ENCODE measurements around the gene ZFP36L1.
A peak's percentile ranks its signal among the peaks of the same experiment; 100 is the strongest.

ZFP36L1 gene

GRCh38 chr14:68790644-68791077, 2.2 kb downstream of the ZFP36L1 start:
- Histone ChIP-seq H3K27me3 (ENCODE audit: control insufficient read depth in 2 of 2, insufficient read depth in 2 of 2, low read length in 2 of 2) (no peaks in the 10 kb centered on the region), H3K36me3 (ENCODE audit: control insufficient read depth in 2 of 2, insufficient read depth in 2 of 2, low read length in 2 of 2) (peaks cover 28 to 30% of the 10 kb centered on the region in 2 donors), H3K9me3 (ENCODE audit: control insufficient read depth in 2 of 2, low read length in 2 of 2) (no peaks in the 10 kb centered on the region), H3K27ac (ENCODE audit: low read depth in 2 of 2, low read length in 2 of 2) (peak overlapping the region; percentile 100), H3K4me3 (ENCODE audit: low read length in 2 of 2) (peak overlapping the region; percentile 91 to 100), H3K4me1 (ENCODE audit: control insufficient read depth in 2 of 2, insufficient read depth in 2 of 2, low read length in 2 of 2) (peaks cover 20 to 22% of the 10 kb centered on the region in 2 donors), H3K9ac (ENCODE audit: low read depth in 1 of 2, low read length in 2 of 2) (peak overlapping the region; percentile 92 to 99)

- Histone ChIP-seq H3K4me3 (ENCODE audit: low read length in 2 of 2) (peak overlapping the region; percentile 91 to 100), H3K4me1 (ENCODE audit: control insufficient read depth in 2 of 2, insufficient read depth in 2 of 2, low read length in 2 of 2) (peaks cover 26% of the 10 kb centered on the region in 2 donors), H3K27me3 (ENCODE audit: control insufficient read depth in 2 of 2, insufficient read depth in 2 of 2, low read length in 2 of 2) (no peaks in the 10 kb centered on the region), H3K36me3 (ENCODE audit: control insufficient read depth in 2 of 2, insufficient read depth in 2 of 2, low read length in 2 of 2) (peaks cover 28 to 30% of the 10 kb centered on the region in 2 donors), H3K9ac (ENCODE audit: low read depth in 1 of 2, low read length in 2 of 2) (peak overlapping the region; percentile 92 to 99), H3K27ac (ENCODE audit: low read depth in 2 of 2, low read length in 2 of 2) (peak overlapping the region; percentile 100), H3K9me3 (ENCODE audit: control insufficient read depth in 2 of 2, low read length in 2 of 2) (no peaks in the 10 kb centered on the region)
Measured at GRCh38 chr14:68789821-68790643, 2.8 kb downstream of the ZFP36L1 start.

GRCh38 chr14:68788996-68789820, 3.7 kb downstream of the ZFP36L1 start:
- Histone ChIP-seq H3K27me3 (ENCODE audit: control insufficient read depth in 2 of 2, insufficient read depth in 2 of 2, low read length in 2 of 2) (no peaks in the 10 kb centered on the region), H3K9ac (ENCODE audit: low read depth in 1 of 2, low read length in 2 of 2) (peak overlapping the region; percentile 92 to 99), H3K9me3 (ENCODE audit: control insufficient read depth in 2 of 2, low read length in 2 of 2) (no peaks in the 10 kb centered on the region), H3K36me3 (ENCODE audit: control insufficient read depth in 2 of 2, insufficient read depth in 2 of 2, low read length in 2 of 2) (peaks cover 28 to 30% of the 10 kb centered on the region in 2 donors), H3K4me1 (ENCODE audit: control insufficient read depth in 2 of 2, insufficient read depth in 2 of 2, low read length in 2 of 2) (peaks cover 32 to 35% of the 10 kb centered on the region in 2 donors), H3K4me3 (ENCODE audit: low read length in 2 of 2) (peak overlapping the region; percentile 91 to 100), H3K27ac (ENCODE audit: low read depth in 2 of 2, low read length in 2 of 2) (peak overlapping the region; percentile 100)

- peaks cover 28 to 30% of the 10 kb centered on the region in 2 donors for H3K36me3 ChIP-seq (ENCODE audit: control insufficient read depth in 2 of 2, insufficient read depth in 2 of 2, low read length in 2 of 2)
- peak overlapping the region; percentile 91 to 100 for H3K4me3 ChIP-seq (ENCODE audit: low read length in 2 of 2)
- peak overlapping the region in 1 of 2 donors; percentile 99 for H3K9ac ChIP-seq (ENCODE audit: low read depth in 1 of 2, low read length in 2 of 2)
- peaks cover 35 to 42% of the 10 kb centered on the region in 2 donors for H3K4me1 ChIP-seq (ENCODE audit: control insufficient read depth in 2 of 2, insufficient read depth in 2 of 2, low read length in 2 of 2)
- H3K9me3 ChIP-seq (ENCODE audit: control insufficient read depth in 2 of 2, low read length in 2 of 2) = no peaks in the 10 kb centered on the region
- H3K27ac ChIP-seq (ENCODE audit: low read depth in 2 of 2, low read length in 2 of 2) = peak overlapping the region; percentile 100
- H3K27me3 ChIP-seq (ENCODE audit: control insufficient read depth in 2 of 2, insufficient read depth in 2 of 2, low read length in 2 of 2) = no peaks in the 10 kb centered on the region
Measured at GRCh38 chr14:68788275-68788995, 4.4 kb downstream of the ZFP36L1 start.

GRCh38 chr14:68787092-68787992, 5.5 kb downstream of the ZFP36L1 start:
- Histone ChIP-seq H3K27me3 (ENCODE audit: control insufficient read depth in 2 of 2, insufficient read depth in 2 of 2, low read length in 2 of 2) (no peaks in the 10 kb centered on the region), H3K9me3 (ENCODE audit: control insufficient read depth in 2 of 2, low read length in 2 of 2) (no peaks in the 10 kb centered on the region), H3K36me3 (ENCODE audit: control insufficient read depth in 2 of 2, insufficient read depth in 2 of 2, low read length in 2 of 2) (peaks cover 28 to 30% of the 10 kb centered on the region in 2 donors), H3K4me1 (ENCODE audit: control insufficient read depth in 2 of 2, insufficient read depth in 2 of 2, low read length in 2 of 2) (peaks cover 40 to 44% of the 10 kb centered on the region in 2 donors), H3K27ac (ENCODE audit: low read depth in 2 of 2, low read length in 2 of 2) (peak overlapping the region; percentile 90 to 93), H3K9ac (ENCODE audit: low read depth in 1 of 2, low read length in 2 of 2) (peak overlapping the region in 1 of 2 donors; percentile 36), H3K4me3 (ENCODE audit: low read length in 2 of 2) (no peak overlapping the region)

- Histone ChIP-seq H3K4me1 (ENCODE audit: control insufficient read depth in 2 of 2, insufficient read depth in 2 of 2, low read length in 2 of 2) (peaks cover 47 to 52% of the 10 kb centered on the region in 2 donors), H3K27me3 (ENCODE audit: control insufficient read depth in 2 of 2, insufficient read depth in 2 of 2, low read length in 2 of 2) (no peaks in the 10 kb centered on the region), H3K9me3 (ENCODE audit: control insufficient read depth in 2 of 2, low read length in 2 of 2) (no peaks in the 10 kb centered on the region), H3K9ac (ENCODE audit: low read depth in 1 of 2, low read length in 2 of 2) (peak overlapping the region; percentile 15 to 36), H3K36me3 (ENCODE audit: control insufficient read depth in 2 of 2, insufficient read depth in 2 of 2, low read length in 2 of 2) (peaks cover 24 to 29% of the 10 kb centered on the region in 2 donors), H3K27ac (ENCODE audit: low read depth in 2 of 2, low read length in 2 of 2) (peak overlapping the region; percentile 90 to 93), H3K4me3 (ENCODE audit: low read length in 2 of 2) (no peak overlapping the region)
Measured at GRCh38 chr14:68786491-68787091, 6.3 kb downstream of the ZFP36L1 start.

- Histone ChIP-seq H3K9ac (ENCODE audit: low read depth in 1 of 2, low read length in 2 of 2) (peak overlapping the region in 1 of 2 donors; percentile 15), H3K27me3 (ENCODE audit: control insufficient read depth in 2 of 2, insufficient read depth in 2 of 2, low read length in 2 of 2) (no peaks in the 10 kb centered on the region), H3K36me3 (ENCODE audit: control insufficient read depth in 2 of 2, insufficient read depth in 2 of 2, low read length in 2 of 2) (peaks cover 24 to 26% of the 10 kb centered on the region in 2 donors), H3K27ac (ENCODE audit: low read depth in 2 of 2, low read length in 2 of 2) (peak overlapping the region; percentile 90 to 93), H3K4me3 (ENCODE audit: low read length in 2 of 2) (no peak overlapping the region), H3K9me3 (ENCODE audit: control insufficient read depth in 2 of 2, low read length in 2 of 2) (no peaks in the 10 kb centered on the region), H3K4me1 (ENCODE audit: control insufficient read depth in 2 of 2, insufficient read depth in 2 of 2, low read length in 2 of 2) (peaks cover 55 to 59% of the 10 kb centered on the region in 2 donors)
Measured at GRCh38 chr14:68785534-68786490, 7.1 kb downstream of the ZFP36L1 start.

GRCh38 chr14:68784978-68785533, 7.8 kb downstream of the ZFP36L1 start:
- no peak overlapping the region for H3K9ac ChIP-seq (ENCODE audit: low read depth in 1 of 2, low read length in 2 of 2)
- peaks cover 18 to 20% of the 10 kb centered on the region in 2 donors for H3K36me3 ChIP-seq (ENCODE audit: control insufficient read depth in 2 of 2, insufficient read depth in 2 of 2, low read length in 2 of 2)
- H3K27ac ChIP-seq (ENCODE audit: low read depth in 2 of 2, low read length in 2 of 2) = peak overlapping the region; percentile 90 to 93
- no peaks in the 10 kb centered on the region for H3K9me3 ChIP-seq (ENCODE audit: control insufficient read depth in 2 of 2, low read length in 2 of 2)
- peaks cover 61 to 63% of the 10 kb centered on the region in 2 donors for H3K4me1 ChIP-seq (ENCODE audit: control insufficient read depth in 2 of 2, insufficient read depth in 2 of 2, low read length in 2 of 2)
- H3K4me3 ChIP-seq (ENCODE audit: low read length in 2 of 2) = no peak overlapping the region
- H3K27me3 ChIP-seq (ENCODE audit: control insufficient read depth in 2 of 2, insufficient read depth in 2 of 2, low read length in 2 of 2) = no peaks in the 10 kb centered on the region

Data from mucosa of rectum (tissue), 2 donors.